Type B pancreatic cell (in vitro differentiated cells): ENCODE data around the gene THEM5. TPM values are rescaled to one million over a fixed set of nuclear protein-coding genes. Genes with fewer than 3 reads are reported as not detected.

ENCODE experiments used
- DNase-seq: peaks from one replicate; pipeline ENCODE4 v3.0.0; 2021; ENCODE audit warnings: mixed read lengths; ENCODE audit not compliant: unreplicated experiment; ENCODE audit errors: extremely low spot score
- H3K27ac Mint-ChIP-seq: 2 replicates; pipeline ENCODE4 v1.8.0; 2021; ENCODE audit warnings: mild to moderate bottlenecking, mixed read lengths
- H3K27me3 Mint-ChIP-seq: 2 replicates; pipeline ENCODE4 v1.8.0; 2021; ENCODE audit warnings: mixed read lengths
- H3K36me3 Mint-ChIP-seq: 2 replicates; pipeline ENCODE4 v1.8.0; 2021; ENCODE audit warnings: mixed read lengths
- H3K4me1 Mint-ChIP-seq: one replicate; pipeline ENCODE4 v1.8.0; 2021; ENCODE audit warnings: mixed read lengths; ENCODE audit not compliant: unreplicated experiment
- H3K4me3 Mint-ChIP-seq: 2 replicates; pipeline ENCODE4 v1.8.0; 2021; ENCODE audit warnings: mild to moderate bottlenecking, mixed read lengths
- H3K9me3 Mint-ChIP-seq: 2 replicates; pipeline ENCODE4 v1.8.0; 2021; ENCODE audit warnings: mixed read lengths
- CTCF ChIP-seq: fragments of 200-600 bp; sonication (generic); conservative IDR thresholded peaks from 2 replicates; pipeline ENCODE4 v1.5.0; 2021; ENCODE audit warnings: antibody characterized with exemption, mild to moderate bottlenecking
- total RNA-seq: library from RNA; stranded (reverse); gene quantifications from 2 replicates; pipeline ENCODE4 v1.2.1, GENCODE V29; 2021; ENCODE audit warnings: low replicate concordance

THEM5 gene
- total RNA-seq, 1 donor from 2014 or later: not detected

DNA sequence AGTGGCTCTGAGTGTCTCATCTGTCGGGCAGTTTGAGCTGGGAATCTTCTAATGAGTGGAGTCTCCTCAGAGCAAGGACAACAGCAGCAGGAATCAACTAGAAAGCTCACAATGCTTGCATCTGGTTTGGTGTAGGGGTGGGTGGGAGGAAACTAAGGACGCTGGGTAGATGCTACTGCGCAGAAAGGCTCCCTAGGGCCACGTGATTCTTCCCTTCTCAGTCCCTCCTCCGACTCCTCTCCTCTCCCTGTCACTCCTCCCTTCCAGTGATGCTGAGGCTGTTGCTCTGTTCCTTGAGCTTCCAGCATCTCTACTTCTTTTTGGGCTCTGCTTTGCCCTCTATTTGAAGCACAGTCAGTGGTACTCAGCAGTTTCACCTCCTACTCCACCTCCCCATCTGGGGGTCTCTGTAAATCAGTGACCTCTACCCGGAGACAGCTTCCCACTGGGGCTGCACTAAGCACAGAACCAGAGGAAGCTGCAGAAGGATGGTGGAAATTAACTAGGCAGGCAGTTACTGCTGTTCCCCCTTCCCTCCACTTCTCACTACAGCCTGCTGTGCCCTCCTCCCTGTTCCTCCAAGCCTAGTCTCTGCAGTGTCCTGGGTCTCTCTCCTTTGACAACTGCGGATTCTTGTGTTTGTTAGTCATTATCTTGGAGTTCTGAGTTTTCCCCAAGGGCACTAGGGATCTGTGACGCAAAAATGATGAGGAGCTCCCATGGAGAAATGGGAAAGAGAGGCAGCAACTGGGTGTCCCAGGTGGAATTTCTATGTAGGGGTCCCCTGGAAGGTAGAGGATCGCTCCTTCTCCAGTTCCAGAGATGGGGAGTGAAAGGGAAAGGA is 54.1 kb downstream of the THEM5 start:
- Mint-ChIP-seq H3K27me3 (peaks cover 54% of the 10 kb centered on the region), H3K27ac (no peak overlapping the region), H3K36me3 (no peaks in the 10 kb centered on the region), H3K4me1 (peaks cover 7% of the 10 kb centered on the region), H3K9me3 (no peaks in the 10 kb centered on the region), H3K4me3 (no peak overlapping the region)
- no peak for TF ChIP-seq CTCF
- DNase-seq: no peak

GRCh38 chr1:151798571-151798970 is 54.9 kb downstream of the THEM5 start:
- Mint-ChIP-seq H3K36me3 (no peaks in the 10 kb centered on the region), H3K27me3 (peaks cover 46% of the 10 kb centered on the region), H3K4me1 (peaks cover 7% of the 10 kb centered on the region), H3K9me3 (no peaks in the 10 kb centered on the region), H3K27ac (no peak overlapping the region), H3K4me3 (no peak overlapping the region)
- no peak for TF ChIP-seq CTCF
- no peak for DNase-seq

Other genes with a start within 250 kb of the THEM5 start
- 33.1 and 40.7 TPM in 2 replicates for gene SNX27, start 241.7 kb downstream of the THEM5 start, total RNA-seq
- gene CELF3, start 136.9 kb downstream of the THEM5 start, total RNA-seq: 17.9 and 19.0 TPM in 2 replicates
- 3.1 and 3.6 TPM in 2 replicates for gene RIIAD1, start 132.2 kb downstream of the THEM5 start, total RNA-seq
- gene MRPL9, start 90.2 kb downstream of the THEM5 start, total RNA-seq: 80.4 and 92.1 TPM in 2 replicates
- 8.9 and 10.0 TPM in 2 replicates for gene TDRKH, start 63.2 kb downstream of the THEM5 start, total RNA-seq
- gene LINGO4, start 48.3 kb downstream of the THEM5 start, total RNA-seq: not detected in 2 replicates
- not detected in 2 replicates for gene RORC, start 21.9 kb downstream of the THEM5 start, total RNA-seq
- gene C2CD4D, start 13.9 kb downstream of the THEM5 start, total RNA-seq: 0.43 and 0.45 TPM in 2 replicates
- gene THEM4, start 55.8 kb upstream of the THEM5 start, total RNA-seq: 4.7 and 15.6 TPM in 2 replicates
- gene S100A10, start 140.1 kb upstream of the THEM5 start, total RNA-seq: 316 and 1,258 TPM in 2 replicates
- 511 and 1,438 TPM in 2 replicates for gene S100A11, start 183.3 kb upstream of the THEM5 start, total RNA-seq
- 6.5 and 22.3 TPM in 2 replicates for gene TCHHL1, start 235.4 kb upstream of the THEM5 start, total RNA-seq